ENCODE measurements around the gene CIBAR2.

The CIBAR2 gene

GRCh38 chr16:85111184-85111583 lies 1.1 kb downstream of the CIBAR2 start:
- no peak for TF ChIP-seq CTCF (IDR thresholded peaks at IDR 0.05; ENCODE audit: low read depth, low read length)
- H3K4me3 ChIP-seq (ENCODE audit: low read depth, low read length): no peak overlapping the region
- no peak for DNase-seq (ENCODE audit: low read depth, low spot score)
- in situ Hi-C loops (cut with HindIII; ENCODE audit: low sequenced_read_pairs): no loop called here

GRCh38 chr16:85110105-85110504 lies 2.2 kb downstream of the CIBAR2 start:
- H3K4me3 ChIP-seq (ENCODE audit: low read depth, low read length): no peak overlapping the region
- in situ Hi-C loops (cut with HindIII; ENCODE audit: low sequenced_read_pairs): no loop called here
- no peak for DNase-seq (ENCODE audit: low read depth, low spot score)
- TF ChIP-seq CTCF (IDR thresholded peaks at IDR 0.05; ENCODE audit: low read depth, low read length): no peak

GRCh38 chr16:85107532-85107931 lies 4.7 kb downstream of the CIBAR2 start:
- no peak for DNase-seq (ENCODE audit: low read depth, low spot score)
- in situ Hi-C loops (cut with HindIII; ENCODE audit: low sequenced_read_pairs): no loop called here
- H3K4me3 ChIP-seq (ENCODE audit: low read depth, low read length): no peak overlapping the region
- no peak for TF ChIP-seq CTCF (IDR thresholded peaks at IDR 0.05; ENCODE audit: low read depth, low read length)

GRCh38 chr16:85107083-85107482 lies 5.2 kb downstream of the CIBAR2 start:
- no peak overlapping the region for H3K4me3 ChIP-seq (ENCODE audit: low read depth, low read length)
- TF ChIP-seq CTCF (IDR thresholded peaks at IDR 0.05; ENCODE audit: low read depth, low read length): no peak
- in situ Hi-C loops (cut with HindIII; ENCODE audit: low sequenced_read_pairs): no loop called here
- no peak for DNase-seq (ENCODE audit: low read depth, low spot score)

- no peak for DNase-seq (ENCODE audit: low read depth, low spot score)
- TF ChIP-seq CTCF (IDR thresholded peaks at IDR 0.05; ENCODE audit: low read depth, low read length): no peak
- in situ Hi-C loops (cut with HindIII; ENCODE audit: low sequenced_read_pairs): no loop called here
- H3K4me3 ChIP-seq (ENCODE audit: low read depth, low read length): no peak overlapping the region
Observed at GRCh38 chr16:85105475-85105874, 6.8 kb downstream of the CIBAR2 start.

- H3K4me3 ChIP-seq (ENCODE audit: low read depth, low read length): no peak overlapping the region
- TF ChIP-seq CTCF (IDR thresholded peaks at IDR 0.05; ENCODE audit: low read depth, low read length): no peak
- no peak for DNase-seq (ENCODE audit: low read depth, low spot score)
- in situ Hi-C loops (cut with HindIII; ENCODE audit: low sequenced_read_pairs): no loop called here
Observed at GRCh38 chr16:85104821-85105391, 7.4 kb downstream of the CIBAR2 start.

GRCh38 chr16:85104147-85104546 lies 8.1 kb downstream of the CIBAR2 start:
- no peak for DNase-seq (ENCODE audit: low read depth, low spot score)
- no peak for TF ChIP-seq CTCF (IDR thresholded peaks at IDR 0.05; ENCODE audit: low read depth, low read length)
- no peak overlapping the region for H3K4me3 ChIP-seq (ENCODE audit: low read depth, low read length)
- in situ Hi-C loops (cut with HindIII; ENCODE audit: low sequenced_read_pairs): no loop called here
